ENCODE measurements around the gene ISCU.

ISCU gene

DNA sequence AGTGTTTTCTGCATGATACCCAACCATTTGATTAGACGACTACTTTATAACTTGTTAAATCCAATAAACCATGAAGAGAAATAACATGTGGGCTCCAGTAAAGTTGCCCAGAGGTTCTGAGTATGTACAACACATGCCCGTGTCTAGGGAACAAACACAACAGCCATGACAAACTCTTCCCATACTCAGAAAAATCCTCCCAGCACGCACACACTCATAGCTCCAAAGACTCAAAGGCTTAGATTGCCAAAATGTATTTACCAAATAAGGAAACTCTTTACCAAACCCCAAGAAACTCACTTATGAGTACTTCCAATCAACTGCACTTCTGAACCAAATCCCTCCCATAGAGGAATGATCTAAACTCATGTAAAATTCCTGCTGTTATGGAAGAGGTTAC, 18.7 kb upstream of the ISCU start:
- Histone ChIP-seq H3K27me3 (ENCODE audit: low read length) (no peaks in the 10 kb centered on the region), H3K27ac (ENCODE audit: low read depth, low read length) (no peak overlapping the region), H2AFZ (ENCODE audit: low read depth, low read length, severe bottlenecking) (no peak overlapping the region), H3K9me3 (ENCODE audit: insufficient read depth, low read length) (no peaks in the 10 kb centered on the region), H3K4me2 (ENCODE audit: low read depth, low read length, poor library complexity, severe bottlenecking) (no peak overlapping the region), H4K20me1 (ENCODE audit: low read depth, low read length) (no peaks in the 10 kb centered on the region), H3K36me3 (ENCODE audit: low read length) (peaks cover 31% of the 10 kb centered on the region), H3K9ac (ENCODE audit: low read length) (no peak overlapping the region), H3K9me2 (replicated peaks; ENCODE audit: insufficient read depth, low read length) (no peaks in the 10 kb centered on the region), H3K4me3 (ENCODE audit: insufficient read depth, low read length, poor library complexity, severe bottlenecking) (no peak overlapping the region), H3K79me2 (ENCODE audit: insufficient read depth, low read length) (peaks cover 62% of the 10 kb centered on the region), H3F3A (ENCODE audit: insufficient read depth) (peaks cover 26% of the 10 kb centered on the region)
- TF ChIP-seq, protein P1, sequence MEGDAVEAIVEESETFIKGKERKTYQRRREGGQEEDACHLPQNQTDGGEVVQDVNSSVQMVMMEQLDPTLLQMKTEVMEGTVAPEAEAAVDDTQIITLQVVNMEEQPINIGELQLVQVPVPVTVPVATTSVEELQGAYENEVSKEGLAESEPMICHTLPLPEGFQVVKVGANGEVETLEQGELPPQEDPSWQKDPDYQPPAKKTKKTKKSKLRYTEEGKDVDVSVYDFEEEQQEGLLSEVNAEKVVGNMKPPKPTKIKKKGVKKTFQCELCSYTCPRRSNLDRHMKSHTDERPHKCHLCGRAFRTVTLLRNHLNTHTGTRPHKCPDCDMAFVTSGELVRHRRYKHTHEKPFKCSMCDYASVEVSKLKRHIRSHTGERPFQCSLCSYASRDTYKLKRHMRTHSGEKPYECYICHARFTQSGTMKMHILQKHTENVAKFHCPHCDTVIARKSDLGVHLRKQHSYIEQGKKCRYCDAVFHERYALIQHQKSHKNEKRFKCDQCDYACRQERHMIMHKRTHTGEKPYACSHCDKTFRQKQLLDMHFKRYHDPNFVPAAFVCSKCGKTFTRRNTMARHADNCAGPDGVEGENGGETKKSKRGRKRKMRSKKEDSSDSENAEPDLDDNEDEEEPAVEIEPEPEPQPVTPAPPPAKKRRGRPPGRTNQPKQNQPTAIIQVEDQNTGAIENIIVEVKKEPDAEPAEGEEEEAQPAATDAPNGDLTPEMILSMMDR (IDR thresholded peaks at IDR 0.05; ENCODE audit: insufficient read depth, low read length, poor library complexity, severe bottlenecking), result no peak
- TF ChIP-seq EZH2phosphoT487 (conservative IDR thresholded peaks at IDR 0.05; ENCODE audit: low read length), result no peak

DNA sequence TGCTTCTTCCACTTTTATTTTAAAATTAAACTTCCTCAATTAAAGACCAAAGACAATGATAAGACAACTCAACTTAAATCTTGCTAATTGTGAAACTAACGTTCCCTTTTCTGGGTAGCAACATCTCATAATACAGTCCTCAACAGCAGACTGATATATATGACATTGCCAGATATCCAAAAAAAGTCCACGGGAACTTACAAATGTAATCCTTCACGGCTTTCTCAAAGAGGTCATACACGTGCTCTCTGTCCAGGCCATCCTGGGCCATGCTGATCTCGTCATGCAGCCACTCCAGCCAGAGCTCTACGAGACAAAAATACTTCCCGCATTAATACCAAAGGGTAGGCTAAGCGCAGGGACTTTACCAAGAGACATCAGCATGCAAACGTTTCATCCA, 14.7 kb upstream of the ISCU start:
- H3K4me2 ChIP-seq (ENCODE audit: low read depth, low read length, poor library complexity, severe bottlenecking), result no peak overlapping the region
- peaks cover 67% of the 10 kb centered on the region for H3K79me2 ChIP-seq (ENCODE audit: insufficient read depth, low read length)
- H3K27ac ChIP-seq (ENCODE audit: low read depth, low read length), result no peak overlapping the region
- no peak overlapping the region for H3K4me3 ChIP-seq (ENCODE audit: insufficient read depth, low read length, poor library complexity, severe bottlenecking)
- H3K27me3 ChIP-seq (ENCODE audit: low read length), result no peaks in the 10 kb centered on the region
- H3K9me3 ChIP-seq (ENCODE audit: insufficient read depth, low read length), result no peaks in the 10 kb centered on the region
- 0 out of 2 replicates have a peak, but pooled peaks cover 4% of the 10 kb centered on the region for H4K20me1 ChIP-seq (ENCODE audit: low read depth, low read length)
- H3K9ac ChIP-seq (ENCODE audit: low read length), result no peak overlapping the region
- peaks cover 24% of the 10 kb centered on the region for H3K36me3 ChIP-seq (ENCODE audit: low read length)
- no peaks in the 10 kb centered on the region for H3K9me2 ChIP-seq (replicated peaks; ENCODE audit: insufficient read depth, low read length)
- no peak overlapping the region for H2AFZ ChIP-seq (ENCODE audit: low read depth, low read length, severe bottlenecking)
- no peak for TF ChIP-seq EZH2phosphoT487 (conservative IDR thresholded peaks at IDR 0.05; ENCODE audit: low read length)
- peaks cover 14% of the 10 kb centered on the region; the same call in 1 of the 2 replicates for H3F3A ChIP-seq (ENCODE audit: insufficient read depth)

DNA sequence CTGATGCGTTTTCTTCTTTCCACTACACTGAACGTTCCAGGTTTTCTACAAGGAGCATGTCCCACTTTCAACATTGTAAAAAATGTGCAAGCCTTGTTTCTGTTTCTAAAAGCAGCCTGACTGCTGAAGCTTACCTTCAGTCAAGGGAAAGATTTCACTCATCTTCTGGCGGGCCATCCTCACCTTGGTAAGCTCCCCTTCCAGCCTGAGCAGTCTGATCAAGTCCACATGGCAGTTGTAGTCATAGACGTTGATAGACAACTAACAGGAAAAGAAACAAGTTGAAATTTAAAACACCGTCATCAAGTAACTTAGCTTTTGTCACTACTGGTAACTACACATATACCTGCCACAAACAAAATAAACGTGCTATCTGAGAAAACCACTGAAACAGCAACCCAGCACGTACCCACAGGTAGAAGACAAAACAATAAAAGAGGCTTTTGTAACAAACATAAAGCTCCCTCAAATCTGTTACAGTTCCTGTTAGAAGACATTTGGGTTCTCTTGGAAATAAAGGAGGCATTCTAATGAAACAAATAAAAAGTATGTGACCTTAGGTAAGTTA, 13.4 kb upstream of the ISCU start:
- Histone ChIP-seq H3K4me2 (ENCODE audit: low read depth, low read length, poor library complexity, severe bottlenecking) (no peak overlapping the region), H3F3A (ENCODE audit: insufficient read depth) (0 out of 2 replicates have a peak, but pooled peaks cover 4% of the 10 kb centered on the region), H4K20me1 (ENCODE audit: low read depth, low read length) (peaks cover 13% of the 10 kb centered on the region; the same call in 1 of the 2 replicates), H3K9me3 (ENCODE audit: insufficient read depth, low read length) (no peaks in the 10 kb centered on the region), H2AFZ (ENCODE audit: low read depth, low read length, severe bottlenecking) (no peak overlapping the region), H3K4me3 (ENCODE audit: insufficient read depth, low read length, poor library complexity, severe bottlenecking) (no peak overlapping the region), H3K36me3 (ENCODE audit: low read length) (peaks cover 24% of the 10 kb centered on the region), H3K27ac (ENCODE audit: low read depth, low read length) (no peak overlapping the region), H3K9me2 (replicated peaks; ENCODE audit: insufficient read depth, low read length) (no peaks in the 10 kb centered on the region), H3K9ac (ENCODE audit: low read length) (no peak overlapping the region), H3K79me2 (ENCODE audit: insufficient read depth, low read length) (peaks cover 74% of the 10 kb centered on the region), H3K27me3 (ENCODE audit: low read length) (no peaks in the 10 kb centered on the region)
- TF ChIP-seq, protein P1 (IDR thresholded peaks at IDR 0.05; ENCODE audit: insufficient read depth, low read length, poor library complexity, severe bottlenecking), result no peak
- no peak for TF ChIP-seq EZH2phosphoT487 (conservative IDR thresholded peaks at IDR 0.05; ENCODE audit: low read length)

DNA sequence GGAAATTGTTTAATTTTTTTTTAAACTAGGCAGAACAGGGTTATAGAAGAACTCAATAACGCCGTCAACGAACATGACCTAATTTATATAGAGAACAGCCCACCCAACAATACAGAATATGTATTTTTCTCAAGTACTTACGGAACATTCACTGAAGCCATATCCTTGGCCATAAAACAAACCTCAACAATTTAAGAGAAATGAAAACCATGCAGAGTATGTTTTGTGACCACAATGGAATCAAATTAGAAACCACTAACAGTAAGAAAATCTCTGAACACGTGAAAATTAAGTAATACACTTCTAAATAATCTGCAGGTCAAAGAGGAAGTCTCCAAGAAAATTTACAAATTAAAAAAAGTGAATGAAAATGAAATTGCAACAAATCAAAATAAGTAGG, 10.9 kb upstream of the ISCU start:
- Histone ChIP-seq H3K79me2 (ENCODE audit: insufficient read depth, low read length) (peaks cover 98% of the 10 kb centered on the region), H3K9me3 (ENCODE audit: insufficient read depth, low read length) (no peaks in the 10 kb centered on the region)

More for the DNA sequence above, 10.9 kb upstream of the ISCU start:
- H3K9ac ChIP-seq (ENCODE audit: low read length), result no peak overlapping the region
- peak overlapping the region; percentile 38 for H3K4me2 ChIP-seq (ENCODE audit: low read depth, low read length, poor library complexity, severe bottlenecking)
- H3K9me2 ChIP-seq (replicated peaks; ENCODE audit: insufficient read depth, low read length), result no peaks in the 10 kb centered on the region
- H3F3A ChIP-seq (ENCODE audit: insufficient read depth), result no peaks in the 10 kb centered on the region
- H2AFZ ChIP-seq (ENCODE audit: low read depth, low read length, severe bottlenecking), result no peak overlapping the region
- no peak for TF ChIP-seq EZH2phosphoT487 (conservative IDR thresholded peaks at IDR 0.05; ENCODE audit: low read length)
- TF ChIP-seq, protein P1 (IDR thresholded peaks at IDR 0.05; ENCODE audit: insufficient read depth, low read length, poor library complexity, severe bottlenecking), result no peak
- peak overlapping the region; percentile 12 for H3K4me3 ChIP-seq (ENCODE audit: insufficient read depth, low read length, poor library complexity, severe bottlenecking)
- no peak overlapping the region; the same call in 1 of the 2 replicates for H3K27ac ChIP-seq (ENCODE audit: low read depth, low read length)
- no peaks in the 10 kb centered on the region for H3K27me3 ChIP-seq (ENCODE audit: low read length)
- H4K20me1 ChIP-seq (ENCODE audit: low read depth, low read length), result peaks cover 19% of the 10 kb centered on the region; the same call in 1 of the 2 replicates
- peaks cover 27% of the 10 kb centered on the region for H3K36me3 ChIP-seq (ENCODE audit: low read length)
